ENCODE results near the gene CLASP1. TPM values are rescaled to one million over a fixed set of nuclear protein-coding genes. Genes with fewer than 3 reads are reported as not detected.

The CLASP1 gene
- total RNA-seq, 1 donor from 2014 or later: 90.4 TPM

DNA sequence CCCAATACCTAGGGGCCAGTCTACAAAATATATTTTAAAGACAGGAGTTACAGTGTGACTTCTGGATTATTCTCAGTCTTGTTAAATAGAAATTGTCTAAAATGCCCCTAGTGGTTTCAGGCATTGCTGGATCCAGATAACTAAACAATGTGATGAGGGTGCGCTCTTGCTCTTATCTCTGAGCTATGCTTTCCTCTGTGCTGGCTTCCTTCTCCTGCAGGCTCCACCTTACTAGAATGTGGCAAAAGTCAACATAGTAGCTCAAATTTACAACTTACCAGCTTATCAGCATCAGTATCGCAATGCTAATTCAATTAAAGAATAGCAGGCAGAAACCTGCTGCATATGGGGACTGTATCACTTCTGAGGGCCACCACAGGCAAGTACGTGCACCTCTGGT lies 179.9 kb downstream of the CLASP1 start:
- Histone ChIP-seq H3K27ac (no peak overlapping the region), H3K27me3 (no peaks in the 10 kb centered on the region), H3K4me3 (no peak overlapping the region), H3K36me3 (peaks cover 4 to 49% of the 10 kb centered on the region in 2 donors), H3K9me3 (no peaks in the 10 kb centered on the region), H3K4me1 (no peaks in the 10 kb centered on the region)
- TF ChIP-seq CTCF (IDR thresholded peaks at IDR 0.05) (no peak), POLR2AphosphoS5 (IDR thresholded peaks at IDR 0.05; ENCODE audit: insufficient read depth in 1 of 2, low read depth in 1 of 2) (no peak), POLR2A (IDR thresholded peaks at IDR 0.05) (no peak)
- no peak for DNase-seq (ENCODE audit: extremely low spot score in 2 of 2)
- intact Hi-C loops (cut with DNase I): no loop called here

GRCh38 chr2:121468936-121469335 lies 180.3 kb downstream of the CLASP1 start:
- no peak for DNase-seq (ENCODE audit: extremely low spot score in 2 of 2)
- intact Hi-C loops (cut with DNase I): no loop called here
- TF ChIP-seq CTCF (IDR thresholded peaks at IDR 0.05) (no peak), POLR2A (IDR thresholded peaks at IDR 0.05) (no peak), POLR2AphosphoS5 (IDR thresholded peaks at IDR 0.05; ENCODE audit: insufficient read depth in 1 of 2, low read depth in 1 of 2) (no peak)
- Histone ChIP-seq H3K9me3 (no peaks in the 10 kb centered on the region), H3K27ac (no peak overlapping the region), H3K27me3 (no peaks in the 10 kb centered on the region), H3K4me3 (no peak overlapping the region), H3K4me1 (no peaks in the 10 kb centered on the region), H3K36me3 (peaks cover 4 to 49% of the 10 kb centered on the region in 2 donors)

DNA sequence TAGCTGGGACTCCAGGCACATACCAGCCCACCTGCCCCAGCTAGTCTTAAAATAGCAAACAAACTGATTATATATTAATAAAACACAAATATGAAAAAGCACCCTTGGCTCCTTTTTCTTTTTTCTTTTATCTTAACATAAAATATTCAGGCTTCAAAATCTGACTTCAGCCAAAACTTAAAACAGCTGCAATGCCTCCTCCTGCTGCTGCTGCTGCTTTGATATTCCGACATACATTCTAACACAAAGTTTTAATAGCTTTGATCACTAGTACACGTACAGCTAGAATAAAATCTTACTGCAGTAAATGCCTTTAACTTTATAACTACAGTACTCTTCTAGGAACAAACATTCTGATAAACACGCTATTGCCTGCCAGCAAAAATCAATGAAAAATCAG lies 190.0 kb downstream of the CLASP1 start:
- no peaks in the 10 kb centered on the region for H3K27me3 ChIP-seq
- peaks cover 0 to 43% of the 10 kb centered on the region in 2 donors for H3K36me3 ChIP-seq
- no peaks in the 10 kb centered on the region for H3K4me1 ChIP-seq
- no peak overlapping the region for H3K4me3 ChIP-seq
- H3K27ac ChIP-seq: no peak overlapping the region
- intact Hi-C loops (cut with DNase I): no loop called here
- DNase-seq (ENCODE audit: extremely low spot score in 2 of 2): no peak
- TF ChIP-seq POLR2A (IDR thresholded peaks at IDR 0.05) (no peak), POLR2AphosphoS5 (IDR thresholded peaks at IDR 0.05; ENCODE audit: insufficient read depth in 1 of 2, low read depth in 1 of 2) (no peak), CTCF (IDR thresholded peaks at IDR 0.05) (no peak)
- H3K9me3 ChIP-seq: no peaks in the 10 kb centered on the region

- Histone ChIP-seq H3K4me1 (no peaks in the 10 kb centered on the region), H3K4me3 (no peak overlapping the region), H3K27me3 (no peaks in the 10 kb centered on the region), H3K9me3 (no peaks in the 10 kb centered on the region), H3K27ac (no peak overlapping the region), H3K36me3 (peaks cover 0 to 45% of the 10 kb centered on the region in 2 donors)
- intact Hi-C loops (cut with DNase I): no loop called here
- TF ChIP-seq POLR2AphosphoS5 (IDR thresholded peaks at IDR 0.05; ENCODE audit: insufficient read depth in 1 of 2, low read depth in 1 of 2) (no peak), CTCF (IDR thresholded peaks at IDR 0.05) (no peak), POLR2A (IDR thresholded peaks at IDR 0.05) (no peak)
- no peak for DNase-seq (ENCODE audit: extremely low spot score in 2 of 2)
Observed at GRCh38 chr2:121456325-121456724, 192.9 kb downstream of the CLASP1 start.

DNA sequence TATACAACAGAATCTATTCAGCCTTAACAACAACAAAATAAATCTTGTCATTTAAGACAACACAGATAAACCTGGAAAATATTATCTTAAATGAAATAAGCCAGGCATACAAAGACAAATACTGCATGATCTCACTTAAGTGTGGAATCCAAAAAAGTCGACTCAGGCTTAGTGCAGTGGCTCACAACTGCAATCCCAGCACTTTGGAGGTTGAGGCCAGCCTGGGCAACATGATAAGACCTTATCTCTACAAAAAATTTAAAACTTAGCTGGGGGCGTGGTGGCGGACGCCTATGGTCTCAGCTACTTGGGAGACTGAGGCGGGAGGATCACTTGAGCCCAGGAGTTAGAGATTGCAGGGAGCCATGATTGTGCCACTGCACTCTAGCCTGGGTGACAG lies 193.8 kb downstream of the CLASP1 start:
- no peak overlapping the region for H3K4me3 ChIP-seq
- no peaks in the 10 kb centered on the region for H3K9me3 ChIP-seq
- peaks cover 0 to 45% of the 10 kb centered on the region in 2 donors for H3K36me3 ChIP-seq
- no peak for DNase-seq (ENCODE audit: extremely low spot score in 2 of 2)
- no peak for TF ChIP-seq POLR2A (IDR thresholded peaks at IDR 0.05)
- TF ChIP-seq POLR2AphosphoS5 (IDR thresholded peaks at IDR 0.05; ENCODE audit: insufficient read depth in 1 of 2, low read depth in 1 of 2): no peak
- TF ChIP-seq CTCF (IDR thresholded peaks at IDR 0.05): no peak
- no peaks in the 10 kb centered on the region for H3K27me3 ChIP-seq
- intact Hi-C loops (cut with DNase I): no loop called here
- H3K4me1 ChIP-seq: no peaks in the 10 kb centered on the region
- no peak overlapping the region for H3K27ac ChIP-seq

Data from vagina (tissue), 2 donors.